ENCODE measurements around the gene CDC42BPB.

Gene CDC42BPB

DNA sequence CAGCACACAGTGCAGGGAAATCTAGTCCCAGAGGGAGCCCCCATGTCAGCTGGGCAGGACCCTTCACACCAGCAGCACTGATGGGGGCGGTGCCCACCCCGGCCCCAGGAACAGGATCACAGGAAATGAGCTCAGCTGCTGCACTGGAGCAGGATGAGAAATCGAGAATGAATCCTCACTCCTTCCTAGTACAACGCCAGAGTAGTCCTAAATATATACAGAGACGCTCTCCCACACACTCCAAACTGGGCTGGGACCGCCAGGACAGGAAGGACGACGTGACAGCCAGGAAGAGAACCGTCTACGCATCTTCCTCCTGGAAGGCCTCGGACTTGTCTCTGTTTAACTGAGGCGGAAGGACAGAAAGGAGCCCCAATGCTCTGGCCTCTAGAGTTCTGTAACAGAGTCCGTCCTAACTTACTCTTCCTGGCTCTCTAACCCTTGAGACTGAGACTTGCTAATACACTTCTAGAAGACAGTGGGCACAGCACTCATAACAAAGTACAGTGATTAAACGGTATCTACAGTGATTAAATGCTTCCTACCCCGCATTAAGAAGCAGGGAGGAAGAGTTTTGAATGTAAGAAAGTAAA lies 33.4 kb downstream of the CDC42BPB start:
- no peaks in the 10 kb centered on the region for H4K20me1 ChIP-seq (ENCODE audit: control insufficient read depth, insufficient read depth, low read depth, low read length)
- no peak overlapping the region for H3K4me2 ChIP-seq (ENCODE audit: low read length)
- H3K27me3 ChIP-seq (ENCODE audit: control insufficient read depth, low read length) = peaks cover 7% of the 10 kb centered on the region; the same call in 1 of the 2 replicates
- H3K4me1 ChIP-seq (ENCODE audit: control insufficient read depth, low read length) = 0 out of 2 replicates have a peak, but pooled peaks cover 5% of the 10 kb centered on the region
- H3K9me2 ChIP-seq (replicated peaks; ENCODE audit: control insufficient read depth, low read length) = no peaks in the 10 kb centered on the region
- no peaks in the 10 kb centered on the region for H3K79me2 ChIP-seq (ENCODE audit: control insufficient read depth, low read length)
- no peaks in the 10 kb centered on the region for H3F3A ChIP-seq (ENCODE audit: control insufficient read depth, insufficient read depth)
- TF ChIP-seq CTCF (IDR thresholded peaks at IDR 0.05; ENCODE audit: low read depth, low read length, poor library complexity, severe bottlenecking) (no peak), EZH2phosphoT487 (IDR thresholded peaks at IDR 0.05; ENCODE audit: borderline replicate concordance, low read length) (no peak)
- no peak overlapping the region for H3K27ac ChIP-seq (ENCODE audit: low read depth, low read length)
- H3K4me3 ChIP-seq (ENCODE audit: low read length) = no peak overlapping the region
- H3K36me3 ChIP-seq (ENCODE audit: control insufficient read depth, low read length) = no peaks in the 10 kb centered on the region
- no peaks in the 10 kb centered on the region for H3K9me3 ChIP-seq (ENCODE audit: control insufficient read depth, insufficient read depth, low read length)

DNA sequence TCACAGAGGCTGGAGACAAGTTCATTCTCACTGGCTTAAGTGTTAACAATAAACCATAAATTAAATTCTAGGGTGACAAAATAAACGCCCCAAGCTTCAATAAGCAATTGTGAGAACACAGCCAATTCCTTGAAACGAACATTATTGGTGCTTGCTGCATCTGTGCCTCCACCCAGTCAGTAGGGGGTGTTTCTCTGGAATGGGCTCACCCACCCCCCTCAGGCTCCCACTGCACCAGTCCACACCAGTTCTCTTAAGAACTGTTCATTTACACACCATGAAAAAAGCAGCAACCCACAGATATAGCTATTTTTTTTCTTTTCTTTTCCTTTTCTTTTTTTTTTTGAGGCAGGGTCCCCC lies 34.7 kb downstream of the CDC42BPB start:
- Histone ChIP-seq H3K27me3 (ENCODE audit: control insufficient read depth, low read length) (peaks cover 7% of the 10 kb centered on the region; the same call in 1 of the 2 replicates), H3K79me2 (ENCODE audit: control insufficient read depth, low read length) (no peaks in the 10 kb centered on the region), H3K4me2 (ENCODE audit: low read length) (no peak overlapping the region)

GRCh38 chr14:103022002-103022684 lies 35.2 kb downstream of the CDC42BPB start:
- no peak for TF ChIP-seq CTCF (IDR thresholded peaks at IDR 0.05; ENCODE audit: low read depth, low read length, poor library complexity, severe bottlenecking)
- no peak for TF ChIP-seq EZH2phosphoT487 (IDR thresholded peaks at IDR 0.05; ENCODE audit: borderline replicate concordance, low read length)
- Histone ChIP-seq H3K4me1 (ENCODE audit: control insufficient read depth, low read length) (no peaks in the 10 kb centered on the region), H3K79me2 (ENCODE audit: control insufficient read depth, low read length) (no peaks in the 10 kb centered on the region), H4K20me1 (ENCODE audit: control insufficient read depth, insufficient read depth, low read depth, low read length) (no peaks in the 10 kb centered on the region), H3K4me3 (ENCODE audit: low read length) (no peak overlapping the region), H3K9me2 (replicated peaks; ENCODE audit: control insufficient read depth, low read length) (no peaks in the 10 kb centered on the region), H3K4me2 (ENCODE audit: low read length) (no peak overlapping the region), H3K27ac (ENCODE audit: low read depth, low read length) (no peak overlapping the region), H3K9me3 (ENCODE audit: control insufficient read depth, insufficient read depth, low read length) (no peaks in the 10 kb centered on the region), H3K36me3 (ENCODE audit: control insufficient read depth, low read length) (no peaks in the 10 kb centered on the region), H3K27me3 (ENCODE audit: control insufficient read depth, low read length) (peaks cover 7% of the 10 kb centered on the region; the same call in 1 of the 2 replicates), H3F3A (ENCODE audit: control insufficient read depth, insufficient read depth) (no peaks in the 10 kb centered on the region)

More for the DNA sequence above, 34.7 kb downstream of the CDC42BPB start:
- TF ChIP-seq CTCF (IDR thresholded peaks at IDR 0.05; ENCODE audit: low read depth, low read length, poor library complexity, severe bottlenecking) (no peak), EZH2phosphoT487 (IDR thresholded peaks at IDR 0.05; ENCODE audit: borderline replicate concordance, low read length) (no peak)
- no peak overlapping the region for H3K4me3 ChIP-seq (ENCODE audit: low read length)
- H3K4me1 ChIP-seq (ENCODE audit: control insufficient read depth, low read length) = no peaks in the 10 kb centered on the region
- H4K20me1 ChIP-seq (ENCODE audit: control insufficient read depth, insufficient read depth, low read depth, low read length) = no peaks in the 10 kb centered on the region
- no peaks in the 10 kb centered on the region for H3K9me2 ChIP-seq (replicated peaks; ENCODE audit: control insufficient read depth, low read length)
- no peak overlapping the region for H3K27ac ChIP-seq (ENCODE audit: low read depth, low read length)
- no peaks in the 10 kb centered on the region for H3K9me3 ChIP-seq (ENCODE audit: control insufficient read depth, insufficient read depth, low read length)
- H3F3A ChIP-seq (ENCODE audit: control insufficient read depth, insufficient read depth) = no peaks in the 10 kb centered on the region
- H3K36me3 ChIP-seq (ENCODE audit: control insufficient read depth, low read length) = no peaks in the 10 kb centered on the region

All from DOHH2 (cell line).